Measurements from ENCODE around the gene LIX1. TPM values are rescaled to one million over a fixed set of nuclear protein-coding genes. Genes with fewer than 3 reads are reported as not detected.

LIX1 gene
- total RNA-seq, 1 experiment from 2014 or later = not detected

DNA sequence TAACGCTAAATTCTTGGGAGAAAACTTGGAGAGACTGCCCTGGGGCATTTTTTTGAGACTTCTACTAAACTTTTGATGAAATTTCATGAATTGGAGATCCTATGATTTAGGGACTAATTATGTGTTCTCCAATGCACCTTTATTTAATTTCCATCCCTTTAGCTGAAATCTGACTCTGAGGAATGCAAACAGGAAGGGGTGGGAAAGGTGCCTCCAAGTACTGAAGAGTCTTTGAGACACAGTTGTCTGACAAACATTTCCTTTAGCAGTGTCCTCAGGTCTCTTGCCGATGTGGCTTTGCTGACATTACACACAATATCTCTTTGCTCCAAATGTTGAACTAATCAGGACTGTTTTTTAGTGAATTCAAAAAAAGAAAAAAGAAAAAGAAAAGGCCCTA is 76.9 kb downstream of the LIX1 start:
- H3K4me1 ChIP-seq (ENCODE audit: low read length) = peaks cover 4% of the 10 kb centered on the region; the same call in 1 of the 2 replicates
- H3K27me3 ChIP-seq (ENCODE audit: low read length) = no peaks in the 10 kb centered on the region
- H4K20me1 ChIP-seq (ENCODE audit: insufficient read depth, low read depth, low read length) = no peaks in the 10 kb centered on the region
- no peak overlapping the region for H3K27ac ChIP-seq (ENCODE audit: low read length)
- no peaks in the 10 kb centered on the region for H3K79me2 ChIP-seq (ENCODE audit: low read length)
- H3K9me2 ChIP-seq (replicated peaks; ENCODE audit: insufficient read depth, low read length) = no peaks in the 10 kb centered on the region
- H3K4me2 ChIP-seq (ENCODE audit: low read depth, low read length, poor library complexity, severe bottlenecking) = no peak overlapping the region
- no peaks in the 10 kb centered on the region for H3K9me3 ChIP-seq (ENCODE audit: low read length)
- DNase-seq = no peak
- no peak overlapping the region for H3K9ac ChIP-seq (ENCODE audit: low read length)
- H3K4me3 ChIP-seq (ENCODE audit: low read length) = no peak overlapping the region
- no peaks in the 10 kb centered on the region for H3K36me3 ChIP-seq (ENCODE audit: insufficient read depth, low read length)
- H2AFZ ChIP-seq (ENCODE audit: low read length) = no peak overlapping the region

GRCh38 chr5:97063251-97063650 is 79.2 kb downstream of the LIX1 start:
- no peak for DNase-seq
- H3K79me2 ChIP-seq (ENCODE audit: low read length) = no peaks in the 10 kb centered on the region

GRCh38 chr5:97062046-97062445 is 80.4 kb downstream of the LIX1 start:
- DNase-seq = no peak
- H3K9ac ChIP-seq (ENCODE audit: low read length) = no peak overlapping the region
- H3K4me2 ChIP-seq (ENCODE audit: low read depth, low read length, poor library complexity, severe bottlenecking) = no peak overlapping the region
- no peaks in the 10 kb centered on the region for H3K79me2 ChIP-seq (ENCODE audit: low read length)
- no peak overlapping the region for H3K4me3 ChIP-seq (ENCODE audit: low read length)
- no peak overlapping the region for H2AFZ ChIP-seq (ENCODE audit: low read length)
- H3K27ac ChIP-seq (ENCODE audit: low read length) = no peak overlapping the region
- H3K36me3 ChIP-seq (ENCODE audit: insufficient read depth, low read length) = no peaks in the 10 kb centered on the region
- no peaks in the 10 kb centered on the region for H4K20me1 ChIP-seq (ENCODE audit: insufficient read depth, low read depth, low read length)
- no peaks in the 10 kb centered on the region for H3K9me2 ChIP-seq (replicated peaks; ENCODE audit: insufficient read depth, low read length)
- H3K4me1 ChIP-seq (ENCODE audit: low read length) = peaks cover 4% of the 10 kb centered on the region; the same call in 1 of the 2 replicates
- H3K27me3 ChIP-seq (ENCODE audit: low read length) = no peaks in the 10 kb centered on the region
- H3K9me3 ChIP-seq (ENCODE audit: low read length) = no peaks in the 10 kb centered on the region

More at GRCh38 chr5:97063251-97063650, 79.2 kb downstream of the LIX1 start:
- Histone ChIP-seq H3K4me2 (ENCODE audit: low read depth, low read length, poor library complexity, severe bottlenecking) (no peak overlapping the region), H3K9me3 (ENCODE audit: low read length) (no peaks in the 10 kb centered on the region), H3K36me3 (ENCODE audit: insufficient read depth, low read length) (no peaks in the 10 kb centered on the region), H2AFZ (ENCODE audit: low read length) (no peak overlapping the region), H3K27ac (ENCODE audit: low read length) (no peak overlapping the region), H3K4me1 (ENCODE audit: low read length) (peaks cover 4% of the 10 kb centered on the region; the same call in 1 of the 2 replicates), H3K4me3 (ENCODE audit: low read length) (no peak overlapping the region), H4K20me1 (ENCODE audit: insufficient read depth, low read depth, low read length) (no peaks in the 10 kb centered on the region), H3K27me3 (ENCODE audit: low read length) (no peaks in the 10 kb centered on the region), H3K9ac (ENCODE audit: low read length) (no peak overlapping the region), H3K9me2 (replicated peaks; ENCODE audit: insufficient read depth, low read length) (no peaks in the 10 kb centered on the region)

DNA sequence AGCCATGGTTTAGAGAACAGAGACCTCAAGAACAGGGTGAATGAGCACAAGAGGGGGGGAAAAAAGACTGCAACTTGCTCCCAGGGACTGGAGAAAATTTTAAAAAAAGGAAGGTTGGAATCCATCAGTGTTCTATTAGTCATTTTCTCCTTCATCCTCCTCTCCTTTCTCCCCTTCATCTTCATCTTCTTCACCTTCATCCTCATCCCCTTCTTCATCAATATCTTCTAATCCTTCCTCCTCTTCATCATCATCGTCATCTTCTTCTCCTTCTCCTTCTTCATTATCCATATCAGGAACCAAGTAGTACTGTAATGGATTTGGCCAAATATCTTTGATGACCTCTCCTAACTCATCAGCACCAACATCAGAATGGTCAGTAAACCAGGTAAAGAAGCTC is 86.1 kb downstream of the LIX1 start:
- Histone ChIP-seq H3K27me3 (ENCODE audit: low read length) (no peaks in the 10 kb centered on the region), H3K79me2 (ENCODE audit: low read length) (no peaks in the 10 kb centered on the region)

GRCh38 chr5:97049175-97049574 is 93.2 kb downstream of the LIX1 start:
- Histone ChIP-seq H4K20me1 (ENCODE audit: insufficient read depth, low read depth, low read length) (no peaks in the 10 kb centered on the region), H2AFZ (ENCODE audit: low read length) (no peak overlapping the region), H3K4me1 (ENCODE audit: low read length) (no peaks in the 10 kb centered on the region), H3K9me3 (ENCODE audit: low read length) (no peaks in the 10 kb centered on the region), H3K9ac (ENCODE audit: low read length) (no peak overlapping the region), H3K9me2 (replicated peaks; ENCODE audit: insufficient read depth, low read length) (no peaks in the 10 kb centered on the region), H3K4me3 (ENCODE audit: low read length) (no peak overlapping the region), H3K36me3 (ENCODE audit: insufficient read depth, low read length) (no peaks in the 10 kb centered on the region), H3K27me3 (ENCODE audit: low read length) (no peaks in the 10 kb centered on the region), H3K79me2 (ENCODE audit: low read length) (no peaks in the 10 kb centered on the region), H3K27ac (ENCODE audit: low read length) (no peak overlapping the region), H3K4me2 (ENCODE audit: low read depth, low read length, poor library complexity, severe bottlenecking) (no peak overlapping the region)
- DNase-seq = no peak

More for the DNA sequence above, 86.1 kb downstream of the LIX1 start:
- no peaks in the 10 kb centered on the region for H3K4me1 ChIP-seq (ENCODE audit: low read length)
- H3K4me3 ChIP-seq (ENCODE audit: low read length) = no peak overlapping the region
- H3K4me2 ChIP-seq (ENCODE audit: low read depth, low read length, poor library complexity, severe bottlenecking) = no peak overlapping the region
- no peak overlapping the region for H3K9ac ChIP-seq (ENCODE audit: low read length)
- no peak overlapping the region for H2AFZ ChIP-seq (ENCODE audit: low read length)
- H3K27ac ChIP-seq (ENCODE audit: low read length) = no peak overlapping the region
- DNase-seq = no peak
- no peaks in the 10 kb centered on the region for H3K9me2 ChIP-seq (replicated peaks; ENCODE audit: insufficient read depth, low read length)
- no peaks in the 10 kb centered on the region for H4K20me1 ChIP-seq (ENCODE audit: insufficient read depth, low read depth, low read length)
- no peaks in the 10 kb centered on the region for H3K36me3 ChIP-seq (ENCODE audit: insufficient read depth, low read length)
- H3K9me3 ChIP-seq (ENCODE audit: low read length) = no peaks in the 10 kb centered on the region

DNA sequence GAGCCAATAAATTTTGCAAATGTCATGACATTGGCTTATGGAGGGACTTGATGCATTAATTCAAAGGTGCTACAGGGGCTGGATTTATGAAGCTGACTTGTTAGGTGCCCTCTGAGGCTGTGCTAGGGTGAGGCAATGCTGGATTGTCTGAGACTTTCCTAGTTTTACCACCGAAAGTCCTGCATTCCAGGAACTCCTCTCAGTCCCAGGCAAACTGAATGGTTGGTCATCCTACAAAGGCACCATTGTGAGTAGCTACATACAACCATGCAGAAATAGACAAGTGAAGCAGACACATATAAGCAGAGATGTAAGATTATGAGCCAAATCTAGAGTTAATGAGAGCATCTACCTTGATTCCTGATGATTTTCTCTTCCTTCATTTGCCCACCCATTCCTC is 95.3 kb downstream of the LIX1 start:
- no peak overlapping the region for H2AFZ ChIP-seq (ENCODE audit: low read length)
- H3K27me3 ChIP-seq (ENCODE audit: low read length) = no peaks in the 10 kb centered on the region
- no peak overlapping the region for H3K4me3 ChIP-seq (ENCODE audit: low read length)
- no peak overlapping the region for H3K9ac ChIP-seq (ENCODE audit: low read length)
- H4K20me1 ChIP-seq (ENCODE audit: insufficient read depth, low read depth, low read length) = no peaks in the 10 kb centered on the region
- H3K79me2 ChIP-seq (ENCODE audit: low read length) = no peaks in the 10 kb centered on the region
- no peak for DNase-seq
- no peak overlapping the region for H3K27ac ChIP-seq (ENCODE audit: low read length)
- no peaks in the 10 kb centered on the region for H3K9me2 ChIP-seq (replicated peaks; ENCODE audit: insufficient read depth, low read length)
- no peak overlapping the region for H3K4me2 ChIP-seq (ENCODE audit: low read depth, low read length, poor library complexity, severe bottlenecking)
- H3K4me1 ChIP-seq (ENCODE audit: low read length) = no peaks in the 10 kb centered on the region
- no peaks in the 10 kb centered on the region for H3K36me3 ChIP-seq (ENCODE audit: insufficient read depth, low read length)
- H3K9me3 ChIP-seq (ENCODE audit: low read length) = no peaks in the 10 kb centered on the region

DNA sequence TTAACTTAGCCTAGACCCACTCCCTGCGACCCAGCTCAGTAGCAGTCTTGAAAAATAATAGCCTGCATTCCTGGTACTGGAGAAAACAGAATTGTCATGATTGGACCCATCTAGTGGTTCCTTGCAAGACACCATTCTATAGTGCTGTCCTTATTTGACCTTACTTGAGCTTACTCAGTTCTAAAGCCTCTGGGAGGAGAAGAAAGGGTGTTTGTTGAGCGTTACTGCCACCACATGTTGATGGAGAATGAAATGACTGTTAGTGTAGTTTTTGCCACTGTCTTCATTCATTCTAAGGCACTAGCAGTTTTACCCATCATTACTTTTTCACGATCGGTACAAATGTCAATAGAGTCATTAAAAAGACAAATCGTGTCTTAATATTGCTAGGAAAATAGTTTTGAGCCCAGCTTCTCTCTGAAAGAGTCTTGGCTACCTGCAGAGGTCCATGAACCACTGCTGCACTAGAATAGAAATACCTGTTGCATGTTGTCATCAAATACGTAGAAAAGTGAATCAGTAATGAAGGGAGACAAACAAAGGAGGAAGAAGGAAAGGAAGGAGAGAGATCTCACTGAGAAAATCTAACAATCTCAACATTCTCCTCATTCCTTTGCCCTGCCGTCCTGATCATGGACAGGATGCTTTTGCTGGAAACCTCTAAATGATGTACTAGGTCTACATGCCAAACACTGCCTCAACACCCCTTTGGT is 96.0 kb downstream of the LIX1 start:
- Histone ChIP-seq H3K9ac (ENCODE audit: low read length) (no peak overlapping the region), H3K4me3 (ENCODE audit: low read length) (no peak overlapping the region), H3K79me2 (ENCODE audit: low read length) (no peaks in the 10 kb centered on the region), H3K36me3 (ENCODE audit: insufficient read depth, low read length) (no peaks in the 10 kb centered on the region), H3K9me3 (ENCODE audit: low read length) (no peaks in the 10 kb centered on the region), H3K4me1 (ENCODE audit: low read length) (no peaks in the 10 kb centered on the region), H3K27me3 (ENCODE audit: low read length) (no peaks in the 10 kb centered on the region), H3K9me2 (replicated peaks; ENCODE audit: insufficient read depth, low read length) (no peaks in the 10 kb centered on the region), H3K4me2 (ENCODE audit: low read depth, low read length, poor library complexity, severe bottlenecking) (no peak overlapping the region), H4K20me1 (ENCODE audit: insufficient read depth, low read depth, low read length) (no peaks in the 10 kb centered on the region), H3K27ac (ENCODE audit: low read length) (no peak overlapping the region), H2AFZ (ENCODE audit: low read length) (no peak overlapping the region)
- no peak for DNase-seq

DNA sequence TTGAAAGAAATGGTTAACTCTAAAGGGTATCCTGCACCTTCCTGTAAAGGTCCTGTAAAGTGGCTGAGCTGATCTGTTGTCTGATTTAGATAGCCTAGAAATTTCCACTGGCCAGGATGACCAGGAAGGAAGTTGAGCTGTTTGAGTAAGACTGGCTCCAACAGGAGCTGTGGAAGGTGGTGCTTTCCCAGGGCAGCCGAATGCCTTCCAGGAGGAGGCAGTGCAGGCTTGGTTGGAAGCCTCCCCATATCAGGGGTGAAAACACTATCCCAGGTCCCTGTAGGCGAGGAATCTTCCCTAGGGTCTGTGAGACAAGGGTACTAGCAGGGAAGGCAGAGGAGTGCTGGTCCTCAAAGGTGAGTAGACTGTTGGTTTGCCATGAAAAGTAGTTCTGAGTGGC is 98.4 kb downstream of the LIX1 start:
- no peaks in the 10 kb centered on the region for H3K79me2 ChIP-seq (ENCODE audit: low read length)
- H3K27me3 ChIP-seq (ENCODE audit: low read length) = no peaks in the 10 kb centered on the region
- DNase-seq = no peak
- H3K27ac ChIP-seq (ENCODE audit: low read length) = no peak overlapping the region
- no peaks in the 10 kb centered on the region for H3K36me3 ChIP-seq (ENCODE audit: insufficient read depth, low read length)
- H3K9me2 ChIP-seq (replicated peaks; ENCODE audit: insufficient read depth, low read length) = no peaks in the 10 kb centered on the region
- H3K9ac ChIP-seq (ENCODE audit: low read length) = no peak overlapping the region
- H3K4me1 ChIP-seq (ENCODE audit: low read length) = peaks cover 10% of the 10 kb centered on the region
- no peak overlapping the region for H3K4me2 ChIP-seq (ENCODE audit: low read depth, low read length, poor library complexity, severe bottlenecking)
- H3K9me3 ChIP-seq (ENCODE audit: low read length) = no peaks in the 10 kb centered on the region
- H4K20me1 ChIP-seq (ENCODE audit: insufficient read depth, low read depth, low read length) = no peaks in the 10 kb centered on the region
- no peak overlapping the region for H2AFZ ChIP-seq (ENCODE audit: low read length)
- H3K4me3 ChIP-seq (ENCODE audit: low read length) = no peak overlapping the region
